ENCODE measurements around the gene FAM184B.
A peak's percentile ranks its signal among the peaks of the same experiment; 100 is the strongest.

The FAM184B gene

GRCh38 chr4:17657090-17657489 is 124.3 kb downstream of the FAM184B start:
- no peaks in the 10 kb centered on the region for H3K36me3 Mint-ChIP-seq
- H3K4me1 Mint-ChIP-seq = no peaks in the 10 kb centered on the region
- H3K27ac Mint-ChIP-seq = no peak overlapping the region
- no peak for ATAC-seq
- no peak for DNase-seq (ENCODE audit: low spot score in 2 of 2)
- no peaks in the 10 kb centered on the region for H3K9me3 Mint-ChIP-seq
- H3K4me3 Mint-ChIP-seq = no peak overlapping the region

DNA sequence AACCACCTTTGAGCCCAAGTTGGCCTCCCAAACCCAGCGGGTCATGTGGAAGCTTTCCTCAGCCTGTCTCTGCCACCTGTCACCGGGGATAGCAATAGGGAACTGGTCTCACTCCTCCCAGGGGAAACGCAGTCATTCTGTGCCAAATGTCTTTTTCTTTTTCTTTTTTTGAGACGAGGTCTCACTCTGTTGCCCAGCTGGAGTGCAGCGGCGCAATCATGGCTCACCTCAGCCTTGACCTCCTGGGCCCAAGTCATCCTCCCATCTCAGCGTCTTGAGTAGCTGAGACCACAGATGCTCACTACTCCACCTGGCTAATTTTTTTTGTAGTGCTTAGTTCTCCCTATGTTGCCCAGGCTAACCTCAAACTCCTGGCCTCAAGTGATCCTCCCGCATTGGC is 126.7 kb downstream of the FAM184B start:
- Mint-ChIP-seq H3K4me1 (no peaks in the 10 kb centered on the region), H3K4me3 (no peak overlapping the region), H3K9me3 (no peaks in the 10 kb centered on the region), H3K36me3 (no peaks in the 10 kb centered on the region), H3K27ac (no peak overlapping the region)
- no peak for ATAC-seq
- no peak for DNase-seq (ENCODE audit: low spot score in 2 of 2)

GRCh38 chr4:17650406-17650805 is 131.0 kb downstream of the FAM184B start:
- no peaks in the 10 kb centered on the region for H3K36me3 Mint-ChIP-seq
- H3K9me3 Mint-ChIP-seq = no peaks in the 10 kb centered on the region
- H3K27ac Mint-ChIP-seq = no peak overlapping the region

DNA sequence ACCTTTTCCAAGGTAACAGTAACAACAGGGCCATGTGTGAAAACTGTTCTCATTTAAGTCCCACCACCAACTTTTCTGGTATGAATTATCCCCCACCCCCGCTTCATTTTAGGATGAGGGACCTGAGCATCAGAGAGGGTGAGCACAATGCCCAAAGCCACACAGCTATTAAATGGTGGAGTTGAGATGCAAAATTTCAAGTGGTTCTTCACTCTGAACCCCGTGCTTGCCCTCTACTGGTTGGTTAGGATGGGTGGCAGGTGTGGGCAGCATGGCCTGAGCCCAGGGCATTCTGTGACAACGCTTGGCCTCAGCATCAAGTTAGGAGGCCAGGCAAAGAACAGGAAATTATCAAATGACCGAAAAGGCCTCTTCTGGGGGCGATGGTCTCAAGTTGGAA is 133.5 kb downstream of the FAM184B start:
- ATAC-seq (no peak), DNase-seq (ENCODE audit: low spot score in 2 of 2) (no peak)
- H3K27ac Mint-ChIP-seq = no peak overlapping the region
- no peak overlapping the region for H3K4me3 Mint-ChIP-seq
- no peaks in the 10 kb centered on the region for H3K36me3 Mint-ChIP-seq
- no peaks in the 10 kb centered on the region for H3K9me3 Mint-ChIP-seq
- H3K4me1 Mint-ChIP-seq = no peaks in the 10 kb centered on the region

More at GRCh38 chr4:17650406-17650805, 131.0 kb downstream of the FAM184B start:
- DNase-seq (ENCODE audit: low spot score in 2 of 2) (no peak), ATAC-seq (no peak)
- Mint-ChIP-seq H3K4me3 (no peak overlapping the region), H3K4me1 (no peaks in the 10 kb centered on the region)

- Mint-ChIP-seq H3K36me3 (no peaks in the 10 kb centered on the region), H3K4me3 (no peak overlapping the region), H3K9me3 (no peaks in the 10 kb centered on the region), H3K4me1 (no peaks in the 10 kb centered on the region), H3K27ac (no peak overlapping the region)
- no peak for ATAC-seq
- no peak for DNase-seq (ENCODE audit: low spot score in 2 of 2)
These were observed 134.1 kb downstream of the FAM184B start for GRCh38 chr4:17647176-17647806.

- H3K36me3 Mint-ChIP-seq = no peaks in the 10 kb centered on the region
- no peaks in the 10 kb centered on the region for H3K4me1 Mint-ChIP-seq
- no peaks in the 10 kb centered on the region for H3K9me3 Mint-ChIP-seq
- H3K27ac Mint-ChIP-seq = no peak overlapping the region
- H3K4me3 Mint-ChIP-seq = no peak overlapping the region
- ATAC-seq (no peak), DNase-seq (ENCODE audit: low spot score in 2 of 2) (no peak)
These were observed 134.7 kb downstream of the FAM184B start for GRCh38 chr4:17646693-17647092.

GRCh38 chr4:17642398-17642783 is 139.0 kb downstream of the FAM184B start:
- Mint-ChIP-seq H3K4me1 (no peaks in the 10 kb centered on the region), H3K9me3 (no peaks in the 10 kb centered on the region), H3K27ac (no peak overlapping the region), H3K4me3 (no peak overlapping the region), H3K36me3 (no peaks in the 10 kb centered on the region)
- no peak for ATAC-seq
- no peak for DNase-seq (ENCODE audit: low spot score in 2 of 2)

GRCh38 chr4:17639136-17639535 is 142.3 kb downstream of the FAM184B start:
- Mint-ChIP-seq H3K36me3 (peaks cover 17% of the 10 kb centered on the region), H3K27ac (no peak overlapping the region), H3K4me3 (no peak overlapping the region), H3K4me1 (no peaks in the 10 kb centered on the region), H3K9me3 (no peaks in the 10 kb centered on the region)
- ATAC-seq = no peak
- DNase-seq (ENCODE audit: low spot score in 2 of 2) = no peak

- H3K4me3 Mint-ChIP-seq = no peak overlapping the region
- H3K9me3 Mint-ChIP-seq = no peaks in the 10 kb centered on the region
- peak; percentile 67 to 83 for DNase-seq (ENCODE audit: low spot score in 2 of 2)
- ATAC-seq = peak; percentile 89
- no peak overlapping the region for H3K27ac Mint-ChIP-seq
- H3K36me3 Mint-ChIP-seq = peaks cover 39% of the 10 kb centered on the region
- no peaks in the 10 kb centered on the region for H3K4me1 Mint-ChIP-seq
These were observed 144.5 kb downstream of the FAM184B start for GRCh38 chr4:17636696-17637622.

DNA sequence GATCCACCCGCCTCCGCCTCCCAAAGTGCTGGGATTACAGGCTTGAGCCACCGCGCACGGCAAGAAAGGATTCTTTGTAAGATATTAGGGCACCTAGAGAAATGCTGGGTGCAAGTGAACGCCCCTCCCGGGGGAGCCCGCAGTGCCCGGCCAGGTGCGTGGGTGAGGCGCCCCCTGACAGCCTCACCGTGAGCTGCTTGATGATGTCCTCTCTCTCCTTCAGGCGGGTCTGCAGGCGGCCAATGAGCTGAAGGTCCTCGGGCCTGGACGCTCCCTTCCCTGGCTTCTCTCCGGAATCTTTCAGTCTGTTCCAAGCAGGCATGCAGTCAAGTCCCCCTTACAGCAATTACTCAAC is 145.1 kb downstream of the FAM184B start:
- peaks cover 45% of the 10 kb centered on the region for H3K36me3 Mint-ChIP-seq
- no peak overlapping the region for H3K27ac Mint-ChIP-seq
- no peaks in the 10 kb centered on the region for H3K9me3 Mint-ChIP-seq
- H3K4me1 Mint-ChIP-seq = no peaks in the 10 kb centered on the region
- DNase-seq (ENCODE audit: low spot score in 2 of 2) = no peak
- no peak for ATAC-seq
- no peak overlapping the region for H3K4me3 Mint-ChIP-seq

DNA sequence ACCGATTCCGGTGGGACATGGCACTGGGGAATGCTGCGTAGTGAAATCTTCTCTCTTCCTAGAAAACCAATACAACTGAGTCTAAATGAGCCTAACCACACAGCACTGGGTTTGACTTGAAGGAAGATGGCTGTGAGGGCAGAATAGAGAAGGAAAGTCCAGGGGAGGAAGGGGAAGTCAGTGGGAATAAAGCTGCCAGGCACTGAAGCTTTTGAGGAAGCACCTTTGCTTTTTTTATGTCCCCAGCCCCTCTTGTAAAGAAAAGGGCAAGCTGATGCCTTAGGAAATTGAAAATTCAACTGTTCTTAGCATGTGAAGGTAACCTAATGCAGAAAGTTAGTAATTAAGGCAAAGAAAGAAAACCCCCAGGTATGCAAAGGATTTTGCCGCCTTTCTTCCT is 146.4 kb downstream of the FAM184B start:
- no peaks in the 10 kb centered on the region for H3K9me3 Mint-ChIP-seq
- no peak for ATAC-seq
- no peak overlapping the region for H3K4me3 Mint-ChIP-seq
- H3K36me3 Mint-ChIP-seq = peaks cover 58% of the 10 kb centered on the region
- H3K27ac Mint-ChIP-seq = peak overlapping the region; percentile 27
- DNase-seq (ENCODE audit: low spot score in 2 of 2) = no peak
- H3K4me1 Mint-ChIP-seq = no peaks in the 10 kb centered on the region

- ATAC-seq (no peak), DNase-seq (ENCODE audit: low spot score in 2 of 2) (no peak)
- H3K27ac Mint-ChIP-seq = no peak overlapping the region
- H3K9me3 Mint-ChIP-seq = no peaks in the 10 kb centered on the region
- peaks cover 72% of the 10 kb centered on the region for H3K36me3 Mint-ChIP-seq
- peaks cover 3% of the 10 kb centered on the region for H3K4me1 Mint-ChIP-seq
- no peak overlapping the region for H3K4me3 Mint-ChIP-seq
These were observed 147.8 kb downstream of the FAM184B start for GRCh38 chr4:17633600-17633999.

DNA sequence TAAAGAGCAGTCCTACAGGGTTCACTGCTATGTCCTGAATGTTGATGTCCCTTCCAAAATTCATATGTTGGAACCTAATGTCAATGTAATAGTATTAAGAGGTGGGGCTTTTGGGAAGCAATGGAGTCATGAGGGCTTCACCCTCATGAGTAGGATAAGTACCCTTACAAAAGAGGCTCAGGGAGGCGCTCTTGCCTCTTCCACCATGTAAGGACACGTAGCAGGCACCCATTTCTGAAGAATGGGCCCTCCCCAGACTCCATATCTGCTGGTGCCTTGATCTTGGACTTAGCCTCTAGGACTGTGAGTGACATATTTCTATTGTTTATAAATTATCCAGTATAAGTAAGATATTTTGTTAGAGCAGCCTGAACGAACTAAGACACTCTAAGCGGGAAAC is 151.2 kb downstream of the FAM184B start:
- no peaks in the 10 kb centered on the region for H3K9me3 Mint-ChIP-seq
- ATAC-seq (no peak), DNase-seq (ENCODE audit: low spot score in 2 of 2) (no peak)
- H3K36me3 Mint-ChIP-seq = peaks cover 100% of the 10 kb centered on the region
- H3K27ac Mint-ChIP-seq = no peak overlapping the region
- H3K4me1 Mint-ChIP-seq = peaks cover 12% of the 10 kb centered on the region
- no peak overlapping the region for H3K4me3 Mint-ChIP-seq

GRCh38 chr4:17624821-17625220 is 156.6 kb downstream of the FAM184B start:
- DNase-seq (ENCODE audit: low spot score in 2 of 2) (no peak), ATAC-seq (no peak)
- peak overlapping the region; percentile 82 for H3K27ac Mint-ChIP-seq
- H3K9me3 Mint-ChIP-seq = no peaks in the 10 kb centered on the region
- peaks cover 18% of the 10 kb centered on the region for H3K4me1 Mint-ChIP-seq
- no peak overlapping the region for H3K4me3 Mint-ChIP-seq
- peaks cover 100% of the 10 kb centered on the region for H3K36me3 Mint-ChIP-seq

DNA sequence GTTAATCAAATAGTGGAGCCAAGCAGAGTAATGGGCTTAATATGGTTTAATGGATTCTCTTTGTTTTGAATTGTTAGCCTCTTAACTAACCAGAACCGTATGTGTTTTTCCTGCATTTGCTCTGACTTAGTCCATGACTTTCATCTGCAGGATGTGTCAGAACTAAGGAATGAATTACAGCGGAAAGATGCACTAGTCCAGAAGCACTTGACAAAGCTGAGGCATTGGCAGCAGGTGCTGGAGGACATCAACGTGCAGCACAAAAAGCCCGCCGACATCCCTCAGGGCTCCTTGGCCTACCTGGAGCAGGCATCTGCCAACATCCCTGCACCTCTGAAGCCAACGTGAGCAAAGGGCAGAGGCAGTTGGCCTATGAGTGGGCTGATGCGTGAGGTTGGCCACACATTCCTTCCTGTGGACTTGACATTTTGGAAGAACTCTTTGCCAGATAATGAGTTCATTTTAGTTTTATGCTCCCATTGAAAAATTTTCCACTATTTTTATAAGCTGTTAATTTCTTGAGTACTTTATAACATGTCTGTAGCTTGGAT is 157.9 kb downstream of the FAM184B start:
- peak overlapping the region; percentile 82 for H3K27ac Mint-ChIP-seq
- ATAC-seq = no peak
- H3K36me3 Mint-ChIP-seq = peaks cover 100% of the 10 kb centered on the region

More for the DNA sequence above, 157.9 kb downstream of the FAM184B start:
- Mint-ChIP-seq H3K9me3 (no peaks in the 10 kb centered on the region), H3K4me3 (no peak overlapping the region), H3K4me1 (peaks cover 24% of the 10 kb centered on the region)
- DNase-seq (ENCODE audit: low spot score in 2 of 2) = no peak
